GM18499 (cell line): ENCODE data around the gene RNASE1.
"Not testable (repeated sequence)": the region's sequence is repeated elsewhere in the genome, so short reads cannot be mapped to it uniquely, and the experiment has no call there.

Source experiments
- ATAC-seq: cut with Tn5 transposase; IDR thresholded peaks from one replicate; pipeline ENCODE4 v1.9.1; 2021; ENCODE audit warnings: moderate number of reproducible peaks; ENCODE audit not compliant: insufficient read depth, unreplicated experiment

Gene RNASE1

GRCh38 chr14:20802341-20803084, at the start of gene RNASE1:
Gene RNASE1, minus strand, starts transcription at chr14:20802844. Its CDS starts 776 bp downstream, at chr14:20802068.
- ATAC-seq: no peak

- no peak for ATAC-seq
These were observed 46.4 kb upstream of the RNASE1 start for GRCh38 chr14:20848955-20849570.

GRCh38 chr14:20848316-20848954, 45.8 kb upstream of the RNASE1 start:
- ATAC-seq: no peak

GRCh38 chr14:20846560-20846959, 43.9 kb upstream of the RNASE1 start:
- no peak for ATAC-seq

- no peak for ATAC-seq
These were observed 38.5 kb upstream of the RNASE1 start for GRCh38 chr14:20841096-20841495.

- no peak for ATAC-seq
These were observed 35.2 kb upstream of the RNASE1 start for GRCh38 chr14:20837831-20838230.

- ATAC-seq: no peak
These were observed 34.2 kb upstream of the RNASE1 start for GRCh38 chr14:20836668-20837338.

GRCh38 chr14:20834899-20835298, 32.3 kb upstream of the RNASE1 start:
- ATAC-seq: no peak

- ATAC-seq: no peak
These were observed 28.2 kb upstream of the RNASE1 start for GRCh38 chr14:20830831-20831230.

- ATAC-seq: not testable (repeated sequence)
These were observed 25.5 kb upstream of the RNASE1 start for GRCh38 chr14:20828024-20828694.

GRCh38 chr14:20827326-20827725, 24.7 kb upstream of the RNASE1 start:
- ATAC-seq: no peak

- ATAC-seq: not testable (repeated sequence)
These were observed 24.0 kb upstream of the RNASE1 start for GRCh38 chr14:20826666-20827065.

GRCh38 chr14:20823859-20824258, 21.2 kb upstream of the RNASE1 start:
- ATAC-seq: no peak

- ATAC-seq: not testable (repeated sequence)
These were observed 19.0 kb upstream of the RNASE1 start for GRCh38 chr14:20821521-20822108.

GRCh38 chr14:20820063-20820904, 17.6 kb upstream of the RNASE1 start:
- ATAC-seq: no peak

- ATAC-seq: no peak
These were observed 16.2 kb upstream of the RNASE1 start for GRCh38 chr14:20818861-20819260.

GRCh38 chr14:20815946-20816345, 13.3 kb upstream of the RNASE1 start:
- not testable (repeated sequence) for ATAC-seq

GRCh38 chr14:20811986-20812975, 9.6 kb upstream of the RNASE1 start:
- ATAC-seq: no peak
